GM15510 (cell line): ENCODE data around the gene CYP2W1.

Experiments
- POLR2A ChIP-seq: IDR thresholded peaks from 3 replicates; pipeline ENCODE4 v1.6.1; 2011; ENCODE audit warnings: borderline replicate concordance; ENCODE audit not compliant: insufficient read length; ENCODE audit errors: extremely low read depth

The CYP2W1 gene

DNA sequence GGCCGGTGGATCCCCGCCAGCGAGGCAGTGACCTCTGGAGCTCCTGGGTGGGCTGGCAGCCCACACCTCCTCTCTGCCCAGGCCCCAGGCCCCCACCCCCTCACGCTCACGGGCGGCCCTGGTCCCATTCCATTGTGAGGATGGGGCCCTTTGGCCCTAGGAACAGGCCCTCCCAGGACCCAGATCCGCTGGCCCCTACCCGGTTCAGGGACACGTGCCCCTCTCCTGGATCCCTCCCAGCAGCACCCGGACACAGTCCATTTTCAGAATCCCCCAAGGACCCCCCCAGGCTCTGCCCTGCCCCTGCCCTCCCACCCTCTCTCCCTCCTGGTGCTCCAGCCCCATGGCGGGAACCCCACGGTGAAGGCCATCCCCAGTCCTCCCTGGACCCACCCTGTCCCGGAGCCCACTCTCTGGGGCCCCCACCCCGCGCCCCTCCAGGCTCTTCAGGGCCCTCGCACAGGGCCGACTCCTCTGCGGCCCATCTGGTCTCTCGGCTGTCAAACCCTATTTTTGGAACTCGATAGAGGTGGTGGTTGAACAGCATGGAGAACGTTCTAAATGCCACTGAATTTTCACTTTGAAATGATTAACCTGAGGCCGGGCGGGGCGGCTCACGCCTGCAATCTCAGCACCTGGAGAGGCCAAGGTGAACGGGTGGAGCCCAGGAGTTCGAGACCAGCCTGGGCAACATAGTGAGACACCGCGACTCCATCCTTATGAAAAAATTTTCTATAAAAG is 36.6 kb upstream of the CYP2W1 start:
- no peak for TF ChIP-seq POLR2A

DNA sequence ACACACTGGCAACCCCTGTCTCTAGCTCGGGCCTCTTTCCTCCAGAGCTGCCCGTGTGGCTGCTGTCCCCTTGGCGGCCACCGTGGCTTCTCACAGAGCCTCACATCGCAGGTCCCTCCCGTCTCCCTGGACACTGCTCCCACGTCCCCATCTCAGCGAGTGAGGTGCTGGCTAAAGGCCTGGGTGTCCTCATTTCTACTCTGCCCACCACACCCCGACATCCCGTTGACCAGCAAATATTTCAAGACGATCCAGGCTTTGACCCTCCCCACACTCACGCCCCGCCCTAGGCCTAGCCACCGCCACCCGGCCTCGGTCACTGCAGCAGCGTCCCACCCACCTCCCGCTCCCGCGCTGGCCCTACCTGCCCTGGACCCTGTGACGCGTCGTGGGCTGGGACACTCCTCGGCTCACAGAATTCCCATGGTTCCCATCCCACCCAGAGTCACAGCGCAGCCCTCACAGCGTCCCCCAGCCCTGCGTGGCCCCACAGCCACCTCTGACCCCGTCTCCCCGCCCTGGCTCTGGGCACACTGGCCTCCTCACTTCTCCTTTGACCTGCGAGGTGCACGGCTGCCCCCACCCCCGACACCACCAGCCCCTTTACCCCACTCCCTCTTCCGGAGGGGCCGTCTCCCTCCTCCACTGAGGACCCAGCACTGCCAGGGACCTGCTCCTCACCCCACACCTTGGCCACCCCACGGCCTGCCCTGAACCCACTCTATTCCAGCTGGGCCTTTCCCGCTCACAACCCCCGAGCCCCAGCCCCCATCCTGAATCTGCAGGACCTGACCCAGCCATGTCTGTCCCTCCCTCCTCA is 35.4 kb upstream of the CYP2W1 start:
- TF ChIP-seq POLR2A, result no peak

DNA sequence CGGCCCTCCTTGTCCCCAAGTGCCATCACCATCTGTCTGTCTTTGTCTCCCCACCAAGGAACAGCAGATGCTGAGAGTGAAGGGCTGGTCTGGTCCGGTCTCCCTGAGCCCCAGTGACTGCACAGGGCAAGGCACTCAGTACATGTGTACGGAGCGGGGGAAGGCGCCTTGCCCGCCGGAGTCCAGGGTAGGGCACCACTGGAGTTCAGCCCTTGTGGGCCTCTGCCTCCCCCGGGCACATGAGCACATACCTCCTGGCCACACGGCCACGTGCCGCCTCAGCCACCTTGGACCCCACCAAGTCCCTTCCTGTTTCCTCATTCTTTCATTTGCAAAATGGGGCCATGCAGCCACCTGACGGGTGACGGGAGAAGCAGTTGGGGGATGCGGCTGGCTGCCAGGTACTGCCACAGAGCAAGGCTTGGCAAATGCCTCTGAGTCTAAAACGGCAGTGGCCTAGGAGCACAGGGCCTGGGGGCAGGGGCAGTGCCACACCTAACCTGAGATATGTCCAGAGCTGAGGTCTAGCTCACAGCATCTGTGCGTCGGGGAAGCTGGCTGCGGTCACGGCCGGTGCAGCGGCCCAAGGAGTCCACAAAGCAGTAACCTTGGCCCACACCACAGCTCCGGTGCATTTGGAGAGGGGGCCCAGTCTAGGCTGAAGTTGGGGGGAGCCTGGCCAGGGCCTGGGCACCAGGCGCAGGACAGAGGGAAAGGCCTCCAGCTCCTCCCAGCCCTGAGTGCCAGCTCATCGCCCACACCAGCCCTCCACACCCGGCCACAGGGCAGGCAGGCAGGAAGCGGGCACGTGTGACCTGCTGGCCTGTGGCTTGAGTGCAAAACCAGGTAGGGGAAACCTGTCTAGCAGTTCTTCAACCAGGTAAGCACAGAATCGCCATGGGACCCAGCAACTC is 33.7 kb upstream of the CYP2W1 start:
- no peak for TF ChIP-seq POLR2A

DNA sequence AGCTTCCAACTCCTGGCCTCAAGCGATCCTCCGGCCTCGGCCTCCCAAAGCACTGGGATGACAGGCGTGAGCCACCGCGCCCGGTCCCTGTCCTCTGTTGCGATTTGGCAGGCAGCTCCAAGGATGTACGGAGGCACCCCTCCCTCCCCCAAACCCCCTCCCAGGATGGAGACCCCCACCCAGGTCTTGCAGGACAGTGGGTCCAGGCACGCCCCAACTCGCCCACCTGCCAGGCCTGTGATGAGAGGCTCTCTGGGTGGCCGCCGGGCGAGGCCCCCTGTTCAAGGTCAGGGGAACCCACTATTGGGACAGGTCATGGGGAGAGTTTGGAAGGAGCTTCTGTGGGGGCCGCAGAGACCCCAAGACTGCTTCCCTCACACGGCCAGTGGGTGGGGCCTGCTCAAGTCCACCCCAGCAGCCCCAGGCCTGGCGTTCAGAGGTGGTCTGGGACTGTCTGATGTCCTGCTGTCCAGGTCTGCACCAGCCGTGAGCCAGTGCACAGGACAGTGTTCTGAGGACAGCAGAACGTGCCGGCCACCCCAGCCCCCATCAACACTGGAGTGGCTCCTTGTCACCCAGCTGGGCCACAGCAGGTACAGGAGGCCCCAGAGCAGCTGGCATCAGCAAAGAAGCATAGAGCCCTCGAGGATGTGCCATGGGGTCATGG is 31.0 kb upstream of the CYP2W1 start:
- no peak for TF ChIP-seq POLR2A

DNA sequence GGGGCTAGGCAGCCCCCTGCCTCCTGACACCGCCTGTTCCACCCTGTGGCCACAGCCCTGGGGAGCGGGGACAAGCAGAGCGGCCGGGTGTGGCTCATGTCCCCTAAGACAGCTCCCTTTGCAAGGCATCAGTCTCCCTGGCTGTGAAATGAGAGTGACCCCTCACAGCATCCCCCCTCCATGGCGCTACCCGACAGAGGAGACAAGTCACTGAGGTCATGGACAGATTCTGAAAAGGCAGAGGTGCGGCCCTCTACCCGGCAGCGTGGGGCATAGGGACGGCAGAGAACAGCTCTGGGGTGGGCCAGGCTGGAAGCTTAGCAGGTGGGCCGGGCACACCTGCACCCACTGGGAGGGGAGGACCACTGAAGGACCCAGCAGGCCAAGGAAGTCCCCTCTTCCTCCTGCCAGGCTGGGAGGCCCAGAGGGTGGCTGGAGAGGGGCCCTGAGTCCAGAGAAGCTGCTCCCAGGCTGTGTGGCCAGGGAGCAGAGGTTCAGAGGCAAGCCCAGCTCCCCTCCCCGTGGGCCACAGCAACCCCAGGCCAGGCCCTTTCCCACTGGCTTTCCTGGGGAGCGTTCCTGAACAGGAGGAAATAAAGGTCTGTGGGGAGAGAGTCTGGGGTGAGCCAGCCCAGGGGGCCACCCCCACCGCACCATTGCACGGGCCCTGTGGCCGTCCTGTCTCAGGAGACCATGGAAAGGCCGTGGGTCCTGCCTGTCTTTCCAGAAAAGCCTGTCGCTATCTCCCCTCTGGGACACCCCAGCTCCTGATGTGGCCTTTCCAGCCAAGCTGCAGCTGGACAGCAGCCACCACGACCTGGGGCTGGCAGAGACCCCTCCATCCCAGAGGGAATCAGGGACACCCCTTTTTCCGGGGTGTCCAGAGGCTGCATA is 30.2 kb upstream of the CYP2W1 start:
- no peak for TF ChIP-seq POLR2A

DNA sequence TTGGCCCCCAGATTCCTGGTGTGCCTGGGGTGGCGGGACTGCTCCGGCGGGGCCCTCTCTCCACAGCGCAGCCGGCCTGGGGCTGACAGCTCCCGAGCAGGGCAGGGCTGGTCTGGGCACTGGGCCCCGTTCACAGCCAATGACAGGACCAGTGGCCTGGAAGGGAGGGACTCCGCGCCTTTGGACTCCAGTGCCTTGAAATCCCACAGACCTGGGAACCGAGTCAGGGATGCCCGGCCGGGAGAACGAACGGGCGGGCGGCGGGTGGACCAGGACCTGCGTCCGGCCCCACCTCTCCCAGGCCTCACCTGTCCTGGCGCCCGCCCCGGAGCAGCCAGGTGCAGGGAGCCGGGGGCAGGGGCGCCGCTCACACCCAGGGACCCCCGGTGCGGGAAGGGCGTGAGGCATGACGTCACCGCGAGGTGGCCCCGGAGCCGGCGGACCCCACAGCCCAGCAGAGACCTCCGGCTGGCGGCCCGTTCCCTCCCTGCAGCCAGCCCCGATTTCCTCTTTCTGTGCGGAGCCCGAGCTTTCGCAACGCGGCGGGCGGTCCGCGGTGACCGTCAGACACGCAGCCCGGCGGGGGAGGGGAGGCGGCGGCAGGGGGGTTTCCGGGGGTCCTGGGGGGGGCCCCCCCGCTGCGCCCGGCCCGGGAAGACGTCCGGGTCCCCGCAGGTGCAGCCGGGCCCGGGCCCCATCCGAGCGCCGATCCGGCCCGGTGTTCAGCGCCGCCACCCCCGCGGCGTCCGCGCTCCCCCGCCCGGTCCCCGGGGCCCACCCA is 29.2 kb upstream of the CYP2W1 start:
- TF ChIP-seq POLR2A, result no peak

DNA sequence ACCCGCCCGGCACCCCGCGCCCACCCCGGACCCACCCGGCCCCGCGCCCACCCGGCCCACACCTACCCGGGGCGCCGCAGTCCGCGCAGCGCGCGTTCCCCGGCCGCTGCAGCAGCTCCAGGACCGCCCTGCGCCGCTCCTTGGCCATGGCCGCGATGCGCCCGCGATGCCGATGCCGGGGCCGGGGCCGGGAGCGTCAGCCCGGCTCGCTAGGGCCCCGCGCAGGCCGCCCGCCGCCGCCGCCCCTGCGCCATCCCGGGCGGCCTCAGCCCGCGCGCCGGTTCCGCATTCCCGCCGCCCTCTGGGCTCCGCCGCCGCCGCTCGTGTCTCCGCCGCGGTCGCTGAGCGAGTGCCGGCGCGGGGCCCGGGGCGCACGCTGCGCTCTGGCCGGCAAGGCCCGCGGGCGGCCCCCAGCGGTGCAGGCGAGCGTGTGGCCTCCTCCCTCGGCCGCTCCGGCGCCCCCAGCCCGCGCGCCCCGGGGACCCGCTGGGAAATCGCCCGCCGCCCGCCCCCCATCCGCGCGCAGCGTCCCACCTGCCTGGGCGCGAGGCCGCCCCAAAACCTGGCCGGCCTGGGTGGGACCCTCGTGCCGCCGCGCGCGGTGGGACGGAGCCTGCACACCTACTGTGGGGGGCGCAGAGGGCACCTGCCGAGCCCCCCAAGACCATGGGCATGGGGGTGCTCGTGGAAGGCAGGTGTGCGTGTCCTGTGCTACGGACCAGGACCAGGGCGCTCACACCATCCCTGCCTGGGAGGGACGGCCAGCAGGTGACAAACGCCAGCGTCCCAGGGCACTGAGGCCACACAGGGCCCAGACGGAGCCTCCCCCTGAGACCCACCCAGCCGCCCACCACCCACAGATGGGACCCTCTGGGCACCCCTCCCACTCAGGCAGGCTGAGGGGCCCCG is 28.4 kb upstream of the CYP2W1 start, which contains the start of gene ADAP1:
ADAP1 (minus strand) TSS at position 351 of the 909 bp plus-strand sequence; CDS start at position 148, 203 bp downstream.
- TF ChIP-seq POLR2A, result peak; percentile 48

DNA sequence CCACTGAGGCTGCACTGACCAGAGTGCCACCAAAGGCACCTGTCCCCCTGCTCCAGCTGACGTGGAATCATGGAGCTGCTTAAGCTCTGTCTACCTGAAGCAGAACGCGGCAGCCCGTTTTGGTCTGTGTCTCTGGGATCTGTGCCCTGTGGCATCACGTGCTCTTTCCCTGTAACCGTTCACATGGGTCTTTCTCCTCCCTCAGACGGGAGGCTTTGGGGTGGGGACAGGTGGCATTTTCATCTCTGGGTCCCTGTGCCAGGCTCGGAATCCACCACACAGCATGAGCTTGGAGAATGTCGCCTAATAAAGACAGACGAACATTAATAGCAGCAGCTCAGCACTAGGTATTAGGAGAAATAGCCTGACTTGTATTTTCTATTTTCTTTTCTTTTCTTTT is 26.9 kb upstream of the CYP2W1 start:
- no peak for TF ChIP-seq POLR2A

DNA sequence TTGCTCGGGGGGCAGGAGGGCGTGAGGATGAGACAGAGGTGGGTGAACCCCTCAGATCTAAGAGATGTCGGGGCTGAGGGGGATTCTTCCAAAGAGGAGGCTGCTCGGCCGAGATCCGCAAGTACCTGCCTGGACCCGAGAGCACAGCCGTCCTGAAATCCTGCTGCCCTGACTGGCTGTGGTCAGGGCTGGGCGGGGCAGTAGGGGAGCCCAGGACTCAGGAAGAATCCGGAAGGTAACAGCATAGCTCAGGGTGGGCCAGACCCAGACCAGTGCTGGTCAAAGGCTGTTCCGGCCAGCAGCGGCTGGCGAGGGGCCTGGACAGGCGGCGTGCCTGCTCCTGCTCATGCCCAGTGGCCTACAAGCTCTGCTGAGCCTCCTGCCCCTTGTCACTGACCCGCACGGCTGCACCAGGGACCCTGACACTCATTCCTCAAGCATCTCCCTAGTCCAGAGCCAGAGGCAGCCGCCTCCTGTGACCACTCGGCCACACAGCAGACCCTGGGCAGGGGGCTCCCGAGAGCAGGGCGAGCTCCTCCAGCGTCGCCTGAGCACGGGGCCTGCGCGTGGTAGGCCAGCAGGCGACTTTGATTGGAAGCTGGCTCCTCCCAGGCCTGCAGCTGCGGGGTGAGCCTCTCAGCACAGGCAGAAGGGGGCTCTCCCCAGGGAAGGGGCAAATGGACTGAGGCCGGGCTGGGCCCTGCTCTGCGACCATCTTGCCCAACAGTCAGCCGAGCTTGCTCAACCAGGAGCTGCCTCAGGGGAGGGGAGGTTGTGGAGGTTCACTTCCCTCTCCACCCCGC is 25.4 kb upstream of the CYP2W1 start:
- TF ChIP-seq POLR2A, result no peak

DNA sequence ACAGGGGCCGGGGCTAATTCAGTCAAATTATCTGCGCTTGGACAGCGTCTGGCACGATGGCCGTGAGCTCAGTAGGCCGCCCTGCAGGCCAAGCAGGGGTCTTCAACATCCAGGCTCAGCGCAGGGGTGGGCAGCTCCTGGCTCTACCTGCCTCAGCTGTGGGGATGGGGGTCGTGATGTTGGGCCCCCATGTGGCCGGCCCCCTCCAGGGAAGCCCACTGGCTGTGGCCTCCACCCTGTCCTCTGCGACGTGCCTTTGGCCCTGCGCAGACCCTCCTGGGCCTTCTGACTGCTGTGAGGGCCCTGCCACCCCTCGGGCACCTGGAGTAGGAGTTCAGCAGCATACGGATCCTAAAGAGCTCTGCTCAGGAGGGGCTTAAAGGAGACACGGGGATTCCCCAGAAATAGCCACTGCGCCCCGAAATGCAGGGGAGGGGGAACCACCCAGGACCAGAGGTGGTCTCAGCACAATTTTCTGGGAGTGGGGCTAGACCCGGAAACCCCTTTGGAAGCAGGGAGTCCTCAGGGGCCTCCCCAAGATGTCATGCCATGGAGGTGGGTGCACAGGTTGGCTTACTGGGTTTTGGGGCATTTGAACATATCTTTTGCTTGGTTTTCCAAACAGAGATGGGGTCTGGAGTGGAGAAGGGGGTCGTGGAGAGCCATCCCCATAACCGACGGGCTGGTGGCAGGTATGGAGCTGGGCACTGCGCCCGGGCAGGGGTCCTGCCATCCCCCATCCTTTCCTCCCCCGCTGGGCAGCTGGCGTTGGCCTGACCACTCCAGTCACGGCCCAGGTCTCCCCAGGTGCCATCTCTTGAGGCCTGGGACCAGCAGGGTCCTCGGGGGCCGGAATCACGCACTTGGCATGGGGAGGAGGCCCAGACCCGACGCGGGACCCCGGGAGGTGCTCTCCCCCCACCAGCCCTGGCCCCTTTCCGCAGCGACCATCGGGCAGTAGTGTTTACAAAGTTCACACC is 24.5 kb upstream of the CYP2W1 start:
- no peak for TF ChIP-seq POLR2A
